Uterus (tissue), 2 donors: Measurements from ENCODE around the gene EXOC3.

Experiments
- POLR2A ChIP-seq, 2 donors: fragments of 450-650 bp; IDR thresholded peaks; one replicate each; pipeline ENCODE4 v1.6.1; 2016; ENCODE audit warnings: antibody characterized with exemption in 2 of 2, mild to moderate bottlenecking in 1 of 2, moderate library complexity in 1 of 2
- TF ChIP-seq, protein P1 (sequence below), 4 experiments: fragments of 200-600 bp in 2 of 4; fragments of 450-650 bp in 2 of 4; sonication (generic) in 2 of 4; IDR thresholded peaks; one replicate each; pipeline ENCODE4 v1.5.1; 2016 to 2019; ENCODE audit warnings: antibody characterized with exemption in 4 of 4, mild to moderate bottlenecking in 2 of 4, moderate library complexity in 1 of 4

DNA sequence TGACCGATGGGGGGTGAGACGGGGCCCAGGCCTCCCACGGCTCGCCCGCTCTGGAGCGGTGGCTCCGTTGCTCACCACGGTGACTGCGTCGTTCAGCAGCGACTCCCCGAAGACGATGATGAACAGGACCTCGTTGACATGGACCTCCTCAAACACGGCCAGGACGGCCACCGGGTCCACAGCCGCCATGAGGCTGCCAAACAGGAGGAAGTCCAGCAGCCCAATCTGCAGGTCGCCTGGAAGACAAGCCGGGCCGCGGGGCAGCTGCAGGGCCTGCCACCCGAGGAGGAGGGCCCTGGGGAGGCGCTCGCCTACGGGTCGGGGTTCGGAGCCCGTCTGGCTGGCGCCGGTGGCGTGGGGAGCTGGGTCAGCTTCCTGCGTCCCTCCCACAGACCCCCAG, 45.3 kb downstream of the EXOC3 start:
- no peak for TF ChIP-seq POLR2A (IDR thresholded peaks at IDR 0.05)
- TF ChIP-seq, protein P1, sequence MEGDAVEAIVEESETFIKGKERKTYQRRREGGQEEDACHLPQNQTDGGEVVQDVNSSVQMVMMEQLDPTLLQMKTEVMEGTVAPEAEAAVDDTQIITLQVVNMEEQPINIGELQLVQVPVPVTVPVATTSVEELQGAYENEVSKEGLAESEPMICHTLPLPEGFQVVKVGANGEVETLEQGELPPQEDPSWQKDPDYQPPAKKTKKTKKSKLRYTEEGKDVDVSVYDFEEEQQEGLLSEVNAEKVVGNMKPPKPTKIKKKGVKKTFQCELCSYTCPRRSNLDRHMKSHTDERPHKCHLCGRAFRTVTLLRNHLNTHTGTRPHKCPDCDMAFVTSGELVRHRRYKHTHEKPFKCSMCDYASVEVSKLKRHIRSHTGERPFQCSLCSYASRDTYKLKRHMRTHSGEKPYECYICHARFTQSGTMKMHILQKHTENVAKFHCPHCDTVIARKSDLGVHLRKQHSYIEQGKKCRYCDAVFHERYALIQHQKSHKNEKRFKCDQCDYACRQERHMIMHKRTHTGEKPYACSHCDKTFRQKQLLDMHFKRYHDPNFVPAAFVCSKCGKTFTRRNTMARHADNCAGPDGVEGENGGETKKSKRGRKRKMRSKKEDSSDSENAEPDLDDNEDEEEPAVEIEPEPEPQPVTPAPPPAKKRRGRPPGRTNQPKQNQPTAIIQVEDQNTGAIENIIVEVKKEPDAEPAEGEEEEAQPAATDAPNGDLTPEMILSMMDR (IDR thresholded peaks at IDR 0.05): no peak
